Hindlimb muscle (tissue), 1 donor: Measurements from ENCODE around the gene MISP3. TPM values are rescaled to one million over a fixed set of nuclear protein-coding genes. Genes with fewer than 3 reads are reported as not detected.

Source experiments
- DNase-seq: peaks from one replicate; pipeline ENCODE4 v3.0.0-alpha.2; 2013
- polyA plus RNA-seq: library from polyadenylated mRNA; unstranded; fragments of 120-200 nt; gene quantifications from one replicate; pipeline ENCODE4 v1.2.1, GENCODE V29; 2013; ENCODE audit not compliant: insufficient read length

The MISP3 gene
- polyA plus RNA-seq, 1 donor, result 0.49 TPM

GRCh38 chr19:14122924-14123323 is 50.3 kb downstream of the MISP3 start:
- DNase-seq, result no peak

Other genes with a start within 250 kb of the MISP3 start
- gene NANOS3, start 195.7 kb upstream of the MISP3 start, polyA plus RNA-seq, result 2.6 TPM
- gene BRME1, start 166.7 kb upstream of the MISP3 start, polyA plus RNA-seq, result 3.7 TPM
- 16.3 TPM for gene CC2D1A, start 166.6 kb upstream of the MISP3 start, polyA plus RNA-seq
- gene PODNL1, start 134.4 kb upstream of the MISP3 start, polyA plus RNA-seq, result 0.57 TPM
- gene DCAF15, start 120.3 kb upstream of the MISP3 start, polyA plus RNA-seq, result 21.5 TPM
- gene RFX1, start 66.5 kb upstream of the MISP3 start, polyA plus RNA-seq, result 8.3 TPM
- not detected for gene RLN3, start 44.6 kb upstream of the MISP3 start, polyA plus RNA-seq
- gene IL27RA, start 41.0 kb upstream of the MISP3 start, polyA plus RNA-seq, result 3.3 TPM
- 0.45 TPM for gene PALM3, start 10.7 kb upstream of the MISP3 start, polyA plus RNA-seq
- not detected for gene C19orf67, start 13.0 kb downstream of the MISP3 start, polyA plus RNA-seq
- 56.1 TPM for gene SAMD1, start 18.0 kb downstream of the MISP3 start, polyA plus RNA-seq
- 539 TPM for gene PRKACA, start 45.0 kb downstream of the MISP3 start, polyA plus RNA-seq
- 8.6 TPM for gene ASF1B, start 63.8 kb downstream of the MISP3 start, polyA plus RNA-seq
- gene ADGRL1, start 133.4 kb downstream of the MISP3 start, polyA plus RNA-seq, result 20.8 TPM